ENCODE data around the gene MAP3K1. TPM values are rescaled to one million over a fixed set of nuclear protein-coding genes. Genes with fewer than 3 reads are reported as not detected.
"Not testable (repeated sequence)": the region's sequence is repeated elsewhere in the genome, so short reads cannot be mapped to it uniquely, and the experiment has no call there.

Gene MAP3K1
- polyA plus RNA-seq, 1 donor, result 25.6 TPM

- DNase-seq, result peak in 1 of 2 donors; percentile 74
- no CpG with 5 or more reads among the region's 31 CpGs for WGBS (ENCODE audit: insufficient coverage, low lambda C conversion rate)
- H3K27me3 ChIP-seq (ENCODE audit: control insufficient read depth, insufficient read depth, low read length), result no peaks in the 10 kb centered on the region
- H3K4me1 ChIP-seq (ENCODE audit: control insufficient read depth, insufficient read depth, low read length), result peaks cover 7% of the 10 kb centered on the region
- peak overlapping the region; percentile 84 for H3K4me3 ChIP-seq (ENCODE audit: low read length)
- no peaks in the 10 kb centered on the region for H3K36me3 ChIP-seq (ENCODE audit: control insufficient read depth, insufficient read depth, low read length)
- no peaks in the 10 kb centered on the region for H3K9me3 ChIP-seq (ENCODE audit: control insufficient read depth, low read depth, low read length)
- H3K27ac ChIP-seq (ENCODE audit: low read length), result peak overlapping the region; percentile 93
Observed at GRCh38 chr5:56814361-56814962, 887 bp upstream of the MAP3K1 start.

GRCh38 chr5:56815658-56816545 is 553 bp downstream of the MAP3K1 start:
- H3K27me3 ChIP-seq (ENCODE audit: control insufficient read depth, insufficient read depth, low read length), result no peaks in the 10 kb centered on the region
- peak overlapping the region; percentile 90 for H3K27ac ChIP-seq (ENCODE audit: low read length)
- H3K9me3 ChIP-seq (ENCODE audit: control insufficient read depth, low read depth, low read length), result no peaks in the 10 kb centered on the region
- peak in 1 of 2 donors; percentile 29 for DNase-seq
- no CpG with 5 or more reads among the region's 116 CpGs for WGBS (ENCODE audit: insufficient coverage, low lambda C conversion rate)
- H3K36me3 ChIP-seq (ENCODE audit: control insufficient read depth, insufficient read depth, low read length), result no peaks in the 10 kb centered on the region
- H3K4me3 ChIP-seq (ENCODE audit: low read length), result peak overlapping the region; percentile 84
- H3K4me1 ChIP-seq (ENCODE audit: control insufficient read depth, insufficient read depth, low read length), result peaks cover 8% of the 10 kb centered on the region

- H3K27ac ChIP-seq (ENCODE audit: low read length), result peak overlapping the region; percentile 90
- DNase-seq, result peak; percentile 56 to 77
- no CpG with 5 or more reads among the region's 43 CpGs for WGBS (ENCODE audit: insufficient coverage, low lambda C conversion rate)
Observed at GRCh38 chr5:56816546-56817081, 1.3 kb downstream of the MAP3K1 start.

GRCh38 chr5:56817263-56818014 is 2.1 kb downstream of the MAP3K1 start:
- peaks cover 8% of the 10 kb centered on the region for H3K4me1 ChIP-seq (ENCODE audit: control insufficient read depth, insufficient read depth, low read length)

More at GRCh38 chr5:56816546-56817081, 1.3 kb downstream of the MAP3K1 start:
- no peaks in the 10 kb centered on the region for H3K27me3 ChIP-seq (ENCODE audit: control insufficient read depth, insufficient read depth, low read length)
- peak overlapping the region; percentile 84 for H3K4me3 ChIP-seq (ENCODE audit: low read length)
- H3K36me3 ChIP-seq (ENCODE audit: control insufficient read depth, insufficient read depth, low read length), result no peaks in the 10 kb centered on the region
- H3K4me1 ChIP-seq (ENCODE audit: control insufficient read depth, insufficient read depth, low read length), result peaks cover 8% of the 10 kb centered on the region
- no peaks in the 10 kb centered on the region for H3K9me3 ChIP-seq (ENCODE audit: control insufficient read depth, low read depth, low read length)

GRCh38 chr5:56818450-56819037 is 3.2 kb downstream of the MAP3K1 start:
- no peaks in the 10 kb centered on the region for H3K36me3 ChIP-seq (ENCODE audit: control insufficient read depth, insufficient read depth, low read length)
- 45% methylated on average over 2 of the region's 3 CpGs for WGBS (ENCODE audit: insufficient coverage, low lambda C conversion rate)
- no peak overlapping the region for H3K27ac ChIP-seq (ENCODE audit: low read length)
- DNase-seq, result no peak
- peaks cover 8% of the 10 kb centered on the region for H3K4me1 ChIP-seq (ENCODE audit: control insufficient read depth, insufficient read depth, low read length)
- no peaks in the 10 kb centered on the region for H3K27me3 ChIP-seq (ENCODE audit: control insufficient read depth, insufficient read depth, low read length)
- no peaks in the 10 kb centered on the region for H3K9me3 ChIP-seq (ENCODE audit: control insufficient read depth, low read depth, low read length)
- no peak overlapping the region for H3K4me3 ChIP-seq (ENCODE audit: low read length)

More at GRCh38 chr5:56817263-56818014, 2.1 kb downstream of the MAP3K1 start:
- no peak for DNase-seq
- H3K27ac ChIP-seq (ENCODE audit: low read length), result peak overlapping the region; percentile 90
- H3K9me3 ChIP-seq (ENCODE audit: control insufficient read depth, low read depth, low read length), result no peaks in the 10 kb centered on the region
- no peaks in the 10 kb centered on the region for H3K36me3 ChIP-seq (ENCODE audit: control insufficient read depth, insufficient read depth, low read length)
- peak overlapping the region; percentile 84 for H3K4me3 ChIP-seq (ENCODE audit: low read length)
- H3K27me3 ChIP-seq (ENCODE audit: control insufficient read depth, insufficient read depth, low read length), result no peaks in the 10 kb centered on the region
- WGBS (ENCODE audit: insufficient coverage, low lambda C conversion rate), result 33% methylated on average over 1 of the region's 8 CpGs

GRCh38 chr5:56819060-56819881 is 3.9 kb downstream of the MAP3K1 start:
- Histone ChIP-seq H3K4me1 (ENCODE audit: control insufficient read depth, insufficient read depth, low read length) (peaks cover 9% of the 10 kb centered on the region), H3K27me3 (ENCODE audit: control insufficient read depth, insufficient read depth, low read length) (no peaks in the 10 kb centered on the region), H3K36me3 (ENCODE audit: control insufficient read depth, insufficient read depth, low read length) (no peaks in the 10 kb centered on the region), H3K27ac (ENCODE audit: low read length) (no peak overlapping the region), H3K9me3 (ENCODE audit: control insufficient read depth, low read depth, low read length) (no peaks in the 10 kb centered on the region), H3K4me3 (ENCODE audit: low read length) (no peak overlapping the region)
- DNase-seq, result peak in 1 of 2 donors; percentile 29
- 79% methylated on average over 3 of the region's 6 CpGs for WGBS (ENCODE audit: insufficient coverage, low lambda C conversion rate)

GRCh38 chr5:56821868-56822267 is 6.5 kb downstream of the MAP3K1 start:
- H3K4me1 ChIP-seq (ENCODE audit: control insufficient read depth, insufficient read depth, low read length), result peaks cover 11% of the 10 kb centered on the region
- H3K36me3 ChIP-seq (ENCODE audit: control insufficient read depth, insufficient read depth, low read length); H3K27ac ChIP-seq (ENCODE audit: low read length); H3K4me3 ChIP-seq (ENCODE audit: low read length); H3K9me3 ChIP-seq (ENCODE audit: control insufficient read depth, low read depth, low read length); H3K27me3 ChIP-seq (ENCODE audit: control insufficient read depth, insufficient read depth, low read length); DNase-seq: not testable (repeated sequence)
- no CpG with 5 or more reads among the region's 5 CpGs for WGBS (ENCODE audit: insufficient coverage, low lambda C conversion rate)

GRCh38 chr5:56822981-56823380 is 7.6 kb downstream of the MAP3K1 start:
- no peaks in the 10 kb centered on the region for H3K36me3 ChIP-seq (ENCODE audit: control insufficient read depth, insufficient read depth, low read length)
- H3K9me3 ChIP-seq (ENCODE audit: control insufficient read depth, low read depth, low read length), result no peaks in the 10 kb centered on the region
- H3K4me1 ChIP-seq (ENCODE audit: control insufficient read depth, insufficient read depth, low read length), result peaks cover 15% of the 10 kb centered on the region
- no peaks in the 10 kb centered on the region for H3K27me3 ChIP-seq (ENCODE audit: control insufficient read depth, insufficient read depth, low read length)
- 100% methylated on average over 1 of the region's 6 CpGs for WGBS (ENCODE audit: insufficient coverage, low lambda C conversion rate)
- no peak for DNase-seq
- H3K27ac ChIP-seq (ENCODE audit: low read length), result no peak overlapping the region
- H3K4me3 ChIP-seq (ENCODE audit: low read length), result no peak overlapping the region

- no peaks in the 10 kb centered on the region for H3K36me3 ChIP-seq (ENCODE audit: control insufficient read depth, insufficient read depth, low read length)
- no peaks in the 10 kb centered on the region for H3K9me3 ChIP-seq (ENCODE audit: control insufficient read depth, low read depth, low read length)
- H3K27ac ChIP-seq (ENCODE audit: low read length), result no peak overlapping the region
- H3K4me3 ChIP-seq (ENCODE audit: low read length), result no peak overlapping the region
- H3K27me3 ChIP-seq (ENCODE audit: control insufficient read depth, insufficient read depth, low read length), result no peaks in the 10 kb centered on the region
- H3K4me1 ChIP-seq (ENCODE audit: control insufficient read depth, insufficient read depth, low read length), result peaks cover 16% of the 10 kb centered on the region
- no peak for DNase-seq
Observed at GRCh38 chr5:56824019-56824418, 8.7 kb downstream of the MAP3K1 start.

All from large intestine (tissue), 3 donors.